ENCODE data around the gene PUS1.

GRCh38 chr12:131949431-131950181 is 20.5 kb downstream of the PUS1 start, which contains the start of gene EP400:
- TF ChIP-seq MYC (IDR thresholded peaks at IDR 0.05; ENCODE audit: low read depth, low read length) (peak; percentile 66), CTCF (IDR thresholded peaks at IDR 0.05; ENCODE audit: low read depth, low read length) (peak; percentile 53)

Measured in NB4 (cell line).